Measurements from ENCODE around the gene TSPAN9.

Gene TSPAN9

GRCh38 chr12:3083921-3084347 lies 6.8 kb downstream of the TSPAN9 start:
- Mint-ChIP-seq H3K27me3 (no peaks in the 10 kb centered on the region), H3K9me3 (no peaks in the 10 kb centered on the region), H3K4me3 (no peak overlapping the region), H3K36me3 (no peaks in the 10 kb centered on the region), H3K27ac (no peak overlapping the region), H3K4me1 (no peaks in the 10 kb centered on the region)

- no peaks in the 10 kb centered on the region for H3K27me3 Mint-ChIP-seq
Measured at GRCh38 chr12:3084742-3085141, 7.6 kb downstream of the TSPAN9 start.

GRCh38 chr12:3085341-3086139 lies 8.4 kb downstream of the TSPAN9 start:
- Mint-ChIP-seq H3K9me3 (no peaks in the 10 kb centered on the region), H3K27ac (no peak overlapping the region), H3K4me3 (no peak overlapping the region), H3K4me1 (no peaks in the 10 kb centered on the region), H3K36me3 (no peaks in the 10 kb centered on the region), H3K27me3 (no peaks in the 10 kb centered on the region)

More at GRCh38 chr12:3084742-3085141, 7.6 kb downstream of the TSPAN9 start:
- H3K27ac Mint-ChIP-seq: no peak overlapping the region
- no peak overlapping the region for H3K4me3 Mint-ChIP-seq
- no peaks in the 10 kb centered on the region for H3K9me3 Mint-ChIP-seq
- no peaks in the 10 kb centered on the region for H3K36me3 Mint-ChIP-seq
- H3K4me1 Mint-ChIP-seq: no peaks in the 10 kb centered on the region

- H3K9me3 Mint-ChIP-seq: no peaks in the 10 kb centered on the region
- no peak overlapping the region for H3K4me3 Mint-ChIP-seq
Measured at GRCh38 chr12:3086211-3086610, 9.0 kb downstream of the TSPAN9 start.

GRCh38 chr12:3086729-3087323 lies 9.6 kb downstream of the TSPAN9 start:
- no peak overlapping the region for H3K4me3 Mint-ChIP-seq
- no peaks in the 10 kb centered on the region for H3K27me3 Mint-ChIP-seq
- no peaks in the 10 kb centered on the region for H3K4me1 Mint-ChIP-seq
- no peak overlapping the region for H3K27ac Mint-ChIP-seq
- no peaks in the 10 kb centered on the region for H3K9me3 Mint-ChIP-seq
- H3K36me3 Mint-ChIP-seq: no peaks in the 10 kb centered on the region

More at GRCh38 chr12:3086211-3086610, 9.0 kb downstream of the TSPAN9 start:
- Mint-ChIP-seq H3K4me1 (no peaks in the 10 kb centered on the region), H3K27me3 (no peaks in the 10 kb centered on the region), H3K36me3 (no peaks in the 10 kb centered on the region), H3K27ac (no peak overlapping the region)

GRCh38 chr12:3087758-3088650 lies 10.8 kb downstream of the TSPAN9 start:
- H3K9me3 Mint-ChIP-seq: no peaks in the 10 kb centered on the region
- H3K4me1 Mint-ChIP-seq: no peaks in the 10 kb centered on the region
- no peaks in the 10 kb centered on the region for H3K36me3 Mint-ChIP-seq
- H3K4me3 Mint-ChIP-seq: no peak overlapping the region
- no peak overlapping the region for H3K27ac Mint-ChIP-seq
- H3K27me3 Mint-ChIP-seq: no peaks in the 10 kb centered on the region

- Mint-ChIP-seq H3K4me1 (no peaks in the 10 kb centered on the region), H3K27me3 (no peaks in the 10 kb centered on the region), H3K27ac (no peak overlapping the region), H3K9me3 (no peaks in the 10 kb centered on the region), H3K4me3 (no peak overlapping the region), H3K36me3 (no peaks in the 10 kb centered on the region)
Measured at GRCh38 chr12:3089588-3089987, 12.4 kb downstream of the TSPAN9 start.

GRCh38 chr12:3090240-3091037 lies 13.3 kb downstream of the TSPAN9 start:
- Mint-ChIP-seq H3K27me3 (no peaks in the 10 kb centered on the region), H3K4me3 (no peak overlapping the region), H3K9me3 (no peaks in the 10 kb centered on the region), H3K27ac (no peak overlapping the region), H3K36me3 (no peaks in the 10 kb centered on the region), H3K4me1 (no peaks in the 10 kb centered on the region)

GRCh38 chr12:3091038-3091319 lies 13.8 kb downstream of the TSPAN9 start:
- no peak overlapping the region for H3K27ac Mint-ChIP-seq
- H3K27me3 Mint-ChIP-seq: no peaks in the 10 kb centered on the region
- no peak overlapping the region for H3K4me3 Mint-ChIP-seq

GRCh38 chr12:3091382-3092241 lies 14.4 kb downstream of the TSPAN9 start:
- no peaks in the 10 kb centered on the region for H3K4me1 Mint-ChIP-seq
- no peaks in the 10 kb centered on the region for H3K9me3 Mint-ChIP-seq
- H3K27ac Mint-ChIP-seq: no peak overlapping the region
- H3K36me3 Mint-ChIP-seq: no peaks in the 10 kb centered on the region
- H3K4me3 Mint-ChIP-seq: no peak overlapping the region
- no peaks in the 10 kb centered on the region for H3K27me3 Mint-ChIP-seq

More at GRCh38 chr12:3091038-3091319, 13.8 kb downstream of the TSPAN9 start:
- Mint-ChIP-seq H3K9me3 (no peaks in the 10 kb centered on the region), H3K36me3 (no peaks in the 10 kb centered on the region), H3K4me1 (no peaks in the 10 kb centered on the region)

- peaks cover 4% of the 10 kb centered on the region for H3K4me1 Mint-ChIP-seq
- H3K27ac Mint-ChIP-seq: no peak overlapping the region
- no peaks in the 10 kb centered on the region for H3K36me3 Mint-ChIP-seq
- no peak overlapping the region for H3K4me3 Mint-ChIP-seq
- H3K9me3 Mint-ChIP-seq: no peaks in the 10 kb centered on the region
- H3K27me3 Mint-ChIP-seq: no peaks in the 10 kb centered on the region
Measured at GRCh38 chr12:3092764-3093163, 15.6 kb downstream of the TSPAN9 start.

GRCh38 chr12:3097186-3097804 lies 20.1 kb downstream of the TSPAN9 start:
- Mint-ChIP-seq H3K36me3 (peaks cover 15% of the 10 kb centered on the region), H3K9me3 (peaks cover 13% of the 10 kb centered on the region), H3K27ac (no peak overlapping the region), H3K4me1 (peaks cover 6% of the 10 kb centered on the region), H3K27me3 (no peaks in the 10 kb centered on the region), H3K4me3 (no peak overlapping the region)

GRCh38 chr12:3097836-3098235 lies 20.7 kb downstream of the TSPAN9 start:
- Mint-ChIP-seq H3K9me3 (peaks cover 13% of the 10 kb centered on the region), H3K4me3 (no peak overlapping the region), H3K27me3 (no peaks in the 10 kb centered on the region), H3K27ac (no peak overlapping the region), H3K4me1 (peaks cover 6% of the 10 kb centered on the region), H3K36me3 (peaks cover 15% of the 10 kb centered on the region)

GRCh38 chr12:3098436-3098835 lies 21.3 kb downstream of the TSPAN9 start:
- Mint-ChIP-seq H3K27ac (no peak overlapping the region), H3K4me3 (no peak overlapping the region), H3K9me3 (peaks cover 13% of the 10 kb centered on the region), H3K4me1 (peaks cover 6% of the 10 kb centered on the region), H3K36me3 (peaks cover 15% of the 10 kb centered on the region), H3K27me3 (no peaks in the 10 kb centered on the region)
